Nephron progenitor cell (in vitro differentiated cells): Measurements from ENCODE around the gene GRM3.

Experiments used
- DNase-seq: peaks from one replicate; pipeline ENCODE4 v3.0.0; 2021
- H3K27ac Mint-ChIP-seq: 2 replicates; pipeline ENCODE4 v1.8.0; 2021; ENCODE audit warnings: mild to moderate bottlenecking, moderate library complexity, mixed read lengths
- H3K27me3 Mint-ChIP-seq: 2 replicates; pipeline ENCODE4 v1.8.0; 2021; ENCODE audit warnings: mild to moderate bottlenecking, low read depth, mixed read lengths; ENCODE audit not compliant: poor library complexity
- H3K36me3 Mint-ChIP-seq: 2 replicates; pipeline ENCODE4 v1.8.0; 2021; ENCODE audit warnings: low read depth, mixed read lengths
- H3K4me1 Mint-ChIP-seq: 2 replicates; pipeline ENCODE4 v1.8.0; 2021; ENCODE audit warnings: mixed read lengths
- H3K4me3 Mint-ChIP-seq: 2 replicates; pipeline ENCODE4 v1.8.0; 2021; ENCODE audit warnings: mild to moderate bottlenecking, moderate library complexity, mixed read lengths
- H3K9me3 Mint-ChIP-seq: 2 replicates; pipeline ENCODE4 v1.8.0; 2021; ENCODE audit warnings: mild to moderate bottlenecking, moderate library complexity, mixed read lengths
- TF ChIP-seq, protein P1 (sequence below): fragments of 200-600 bp; sonication (generic); IDR thresholded peaks from 2 replicates; pipeline ENCODE4 v1.5.0; 2021; ENCODE audit warnings: antibody characterized with exemption

GRM3 gene

DNA sequence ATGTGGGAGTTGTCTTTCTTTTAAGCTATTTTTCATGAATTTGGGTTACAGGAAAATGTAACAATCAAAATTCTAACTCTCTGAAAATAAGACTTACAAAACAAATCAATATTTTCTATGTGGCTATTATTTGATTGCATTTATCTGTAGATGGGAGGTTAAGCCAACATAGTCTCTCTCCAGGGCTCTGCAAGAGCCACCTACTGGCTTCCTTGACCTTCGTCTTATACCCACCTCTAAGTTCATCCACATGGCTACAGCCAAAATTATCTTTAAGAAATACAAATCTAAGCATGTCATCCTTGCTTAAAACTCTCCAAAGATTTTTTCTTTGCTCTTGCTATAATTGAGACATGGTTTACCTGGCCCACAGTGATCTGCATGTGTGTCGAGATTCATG lies 14.2 kb downstream of the GRM3 start:
- Mint-ChIP-seq H3K4me3 (no peak overlapping the region), H3K36me3 (no peaks in the 10 kb centered on the region), H3K4me1 (peaks cover 8% of the 10 kb centered on the region), H3K27ac (no peak overlapping the region), H3K9me3 (no peaks in the 10 kb centered on the region), H3K27me3 (no peaks in the 10 kb centered on the region)
- DNase-seq = no peak
- TF ChIP-seq, protein P1, sequence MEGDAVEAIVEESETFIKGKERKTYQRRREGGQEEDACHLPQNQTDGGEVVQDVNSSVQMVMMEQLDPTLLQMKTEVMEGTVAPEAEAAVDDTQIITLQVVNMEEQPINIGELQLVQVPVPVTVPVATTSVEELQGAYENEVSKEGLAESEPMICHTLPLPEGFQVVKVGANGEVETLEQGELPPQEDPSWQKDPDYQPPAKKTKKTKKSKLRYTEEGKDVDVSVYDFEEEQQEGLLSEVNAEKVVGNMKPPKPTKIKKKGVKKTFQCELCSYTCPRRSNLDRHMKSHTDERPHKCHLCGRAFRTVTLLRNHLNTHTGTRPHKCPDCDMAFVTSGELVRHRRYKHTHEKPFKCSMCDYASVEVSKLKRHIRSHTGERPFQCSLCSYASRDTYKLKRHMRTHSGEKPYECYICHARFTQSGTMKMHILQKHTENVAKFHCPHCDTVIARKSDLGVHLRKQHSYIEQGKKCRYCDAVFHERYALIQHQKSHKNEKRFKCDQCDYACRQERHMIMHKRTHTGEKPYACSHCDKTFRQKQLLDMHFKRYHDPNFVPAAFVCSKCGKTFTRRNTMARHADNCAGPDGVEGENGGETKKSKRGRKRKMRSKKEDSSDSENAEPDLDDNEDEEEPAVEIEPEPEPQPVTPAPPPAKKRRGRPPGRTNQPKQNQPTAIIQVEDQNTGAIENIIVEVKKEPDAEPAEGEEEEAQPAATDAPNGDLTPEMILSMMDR = no peak

DNA sequence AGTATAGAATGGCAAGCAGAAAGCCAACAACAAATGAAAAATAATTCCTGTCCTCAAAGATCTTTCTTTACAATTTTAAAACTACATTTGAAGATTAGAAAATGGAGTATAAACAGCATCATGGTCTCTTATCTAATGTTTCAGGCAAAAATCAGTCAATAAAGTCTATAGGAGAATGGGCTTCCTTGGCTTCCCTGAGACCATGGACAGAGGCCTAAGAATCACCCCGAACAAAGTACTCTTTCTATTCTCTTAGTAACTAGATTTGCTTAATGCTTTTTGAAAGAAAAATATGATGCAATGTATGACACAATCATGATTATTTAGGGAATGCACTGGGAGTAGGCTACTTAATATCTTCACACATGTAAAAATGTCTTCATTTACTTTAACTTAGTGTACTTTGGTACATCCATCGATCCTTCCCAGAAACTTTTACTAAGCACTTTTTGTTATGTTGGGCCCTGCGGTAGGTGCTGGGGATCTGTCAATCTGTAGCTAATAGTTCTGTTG lies 17.3 kb downstream of the GRM3 start:
- TF ChIP-seq, protein P1 = no peak
- H3K36me3 Mint-ChIP-seq = no peaks in the 10 kb centered on the region
- H3K4me1 Mint-ChIP-seq = no peaks in the 10 kb centered on the region
- H3K27ac Mint-ChIP-seq = no peak overlapping the region
- no peak overlapping the region for H3K4me3 Mint-ChIP-seq
- no peak for DNase-seq
- no peaks in the 10 kb centered on the region for H3K9me3 Mint-ChIP-seq
- no peaks in the 10 kb centered on the region for H3K27me3 Mint-ChIP-seq

DNA sequence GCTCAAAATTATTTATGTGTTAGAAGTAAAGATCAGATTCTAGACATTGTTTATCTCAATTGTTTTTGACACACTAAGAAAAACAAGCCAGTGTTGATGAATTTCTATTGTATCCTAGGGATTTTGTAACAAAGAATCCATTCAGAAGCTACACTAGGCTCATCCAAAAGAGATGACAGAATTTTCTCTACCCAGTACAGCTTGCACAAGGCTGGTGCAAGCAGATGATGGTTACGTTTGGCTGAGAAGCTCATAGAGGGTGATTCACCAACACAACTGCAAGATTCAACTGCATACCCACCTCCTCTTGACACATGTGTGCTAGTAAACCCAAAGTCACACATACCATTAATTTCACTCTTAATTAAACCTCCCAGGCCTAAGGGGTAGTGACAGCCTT lies 20.8 kb downstream of the GRM3 start:
- Mint-ChIP-seq H3K9me3 (no peaks in the 10 kb centered on the region), H3K27ac (no peak overlapping the region), H3K4me1 (no peaks in the 10 kb centered on the region), H3K4me3 (no peak overlapping the region), H3K36me3 (no peaks in the 10 kb centered on the region), H3K27me3 (peaks cover 4% of the 10 kb centered on the region)
- TF ChIP-seq, protein P1 = no peak
- no peak for DNase-seq

DNA sequence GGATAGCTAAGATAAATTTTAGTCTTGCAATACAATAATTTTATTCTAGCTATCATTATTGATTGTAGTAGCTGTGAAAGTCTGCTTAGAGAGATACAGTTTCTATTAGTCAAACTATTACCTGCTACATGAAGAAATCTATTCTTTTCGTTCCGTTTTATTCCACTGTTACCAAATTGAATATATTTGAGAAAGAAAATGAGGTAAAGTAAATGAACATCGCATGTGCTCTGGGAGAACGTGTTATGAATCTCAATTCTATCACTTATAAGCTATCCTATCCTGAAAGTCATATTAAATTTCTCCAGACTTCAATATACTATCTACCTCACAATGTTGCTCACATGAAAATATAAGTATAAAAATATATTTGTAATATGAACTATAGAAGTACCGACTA lies 21.3 kb downstream of the GRM3 start:
- H3K4me1 Mint-ChIP-seq = no peaks in the 10 kb centered on the region
- H3K27me3 Mint-ChIP-seq = peaks cover 4% of the 10 kb centered on the region
- TF ChIP-seq, protein P1 = no peak
- H3K36me3 Mint-ChIP-seq = no peaks in the 10 kb centered on the region
- no peaks in the 10 kb centered on the region for H3K9me3 Mint-ChIP-seq
- DNase-seq = no peak
- H3K27ac Mint-ChIP-seq = no peak overlapping the region
- no peak overlapping the region for H3K4me3 Mint-ChIP-seq

DNA sequence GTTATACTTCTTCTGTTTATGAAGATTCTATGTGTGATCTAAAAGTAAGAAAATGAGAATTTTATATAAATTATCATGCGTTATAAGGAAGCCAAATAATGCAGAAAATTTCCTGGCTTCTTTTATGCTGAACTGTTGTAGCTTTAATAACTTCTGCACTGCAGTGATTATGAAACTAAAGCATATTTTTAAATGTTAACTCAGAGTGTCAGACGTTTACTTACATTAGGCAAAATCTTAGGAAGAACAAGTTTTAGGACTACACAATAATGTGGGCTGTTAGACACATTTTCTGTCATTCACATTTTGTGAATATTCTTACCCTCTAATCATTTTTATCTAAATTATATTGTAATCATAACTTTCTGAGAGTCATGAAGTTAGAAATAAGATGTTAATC lies 22.0 kb downstream of the GRM3 start:
- no peaks in the 10 kb centered on the region for H3K36me3 Mint-ChIP-seq
- H3K9me3 Mint-ChIP-seq = no peaks in the 10 kb centered on the region
- DNase-seq = no peak
- TF ChIP-seq, protein P1 = no peak
- no peak overlapping the region for H3K27ac Mint-ChIP-seq
- H3K4me3 Mint-ChIP-seq = no peak overlapping the region
- H3K27me3 Mint-ChIP-seq = peaks cover 4% of the 10 kb centered on the region
- no peaks in the 10 kb centered on the region for H3K4me1 Mint-ChIP-seq

DNA sequence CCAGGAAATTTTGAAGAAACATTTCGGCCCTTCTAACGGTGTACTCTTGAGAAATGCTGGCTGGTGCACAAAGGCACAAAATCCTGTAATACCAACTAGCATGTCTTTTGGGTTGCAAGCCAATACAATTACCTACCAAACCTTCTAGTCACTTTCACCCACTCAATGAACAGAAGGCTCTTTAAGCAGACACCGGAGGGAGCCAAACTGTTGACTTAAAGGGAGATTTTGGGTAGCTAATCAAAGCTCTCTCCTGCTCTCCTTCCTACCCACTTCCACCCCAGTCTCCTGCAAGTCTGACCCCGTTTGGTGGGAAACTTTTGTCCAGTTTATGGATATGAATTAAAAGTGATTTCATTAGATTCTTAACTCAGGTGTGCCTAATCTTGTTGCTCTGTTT lies 24.0 kb downstream of the GRM3 start:
- TF ChIP-seq, protein P1 = no peak
- H3K36me3 Mint-ChIP-seq = no peaks in the 10 kb centered on the region
- H3K4me3 Mint-ChIP-seq = no peak overlapping the region
- H3K4me1 Mint-ChIP-seq = no peaks in the 10 kb centered on the region
- DNase-seq = no peak
- H3K27ac Mint-ChIP-seq = no peak overlapping the region
- H3K9me3 Mint-ChIP-seq = no peaks in the 10 kb centered on the region
- H3K27me3 Mint-ChIP-seq = peaks cover 4% of the 10 kb centered on the region
